Measurements from ENCODE around the gene IRX2. TPM values are rescaled to one million over a fixed set of nuclear protein-coding genes. Genes with fewer than 3 reads are reported as not detected.

IRX2 gene
- total RNA-seq, 2 donors from 2014 or later, result 0.28 to 0.54 TPM

GRCh38 chr5:2756211-2757152, 5.0 kb upstream of the IRX2 start:
- Histone ChIP-seq H3K4me3 (peak overlapping the region; percentile 65), H3K9me3 (no peaks in the 10 kb centered on the region), H3K27me3 (replicated peaks; ENCODE audit: insufficient read depth) (peaks cover 8% of the 10 kb centered on the region), H3K27ac (no peak overlapping the region), H3K36me3 (no peaks in the 10 kb centered on the region), H3K4me1 (ENCODE audit: control insufficient read depth in 1 of 2, low read depth in 2 of 2) (peaks cover 4 to 26% of the 10 kb centered on the region in 2 donors)
- no peak for DNase-seq (ENCODE audit: low spot score)
- TF ChIP-seq CTCF (IDR thresholded peaks at IDR 0.05), result no peak
- no peak for ATAC-seq (ENCODE audit: insufficient number of reproducible peaks, low FRiP score, low read depth)

GRCh38 chr5:2755681-2756171, 4.2 kb upstream of the IRX2 start:
- ATAC-seq (ENCODE audit: insufficient number of reproducible peaks, low FRiP score, low read depth) (no peak), DNase-seq (ENCODE audit: low spot score) (no peak)
- Histone ChIP-seq H3K9me3 (no peaks in the 10 kb centered on the region), H3K36me3 (no peaks in the 10 kb centered on the region), H3K27ac (no peak overlapping the region), H3K4me1 (ENCODE audit: control insufficient read depth in 1 of 2, low read depth in 2 of 2) (peaks cover 4 to 26% of the 10 kb centered on the region in 2 donors), H3K4me3 (peak overlapping the region; percentile 65), H3K27me3 (replicated peaks; ENCODE audit: insufficient read depth) (peaks cover 8% of the 10 kb centered on the region)
- TF ChIP-seq CTCF (IDR thresholded peaks at IDR 0.05), result no peak

GRCh38 chr5:2755076-2755680, 3.7 kb upstream of the IRX2 start:
- Histone ChIP-seq H3K4me3 (peak overlapping the region; percentile 65), H3K36me3 (no peaks in the 10 kb centered on the region), H3K9me3 (no peaks in the 10 kb centered on the region), H3K27me3 (replicated peaks; ENCODE audit: insufficient read depth) (peaks cover 13% of the 10 kb centered on the region), H3K27ac (no peak overlapping the region), H3K4me1 (ENCODE audit: control insufficient read depth in 1 of 2, low read depth in 2 of 2) (peaks cover 4 to 32% of the 10 kb centered on the region in 2 donors)
- no peak for TF ChIP-seq CTCF (IDR thresholded peaks at IDR 0.05)
- DNase-seq (ENCODE audit: low spot score) (no peak), ATAC-seq (ENCODE audit: insufficient number of reproducible peaks, low FRiP score, low read depth) (no peak)

DNA sequence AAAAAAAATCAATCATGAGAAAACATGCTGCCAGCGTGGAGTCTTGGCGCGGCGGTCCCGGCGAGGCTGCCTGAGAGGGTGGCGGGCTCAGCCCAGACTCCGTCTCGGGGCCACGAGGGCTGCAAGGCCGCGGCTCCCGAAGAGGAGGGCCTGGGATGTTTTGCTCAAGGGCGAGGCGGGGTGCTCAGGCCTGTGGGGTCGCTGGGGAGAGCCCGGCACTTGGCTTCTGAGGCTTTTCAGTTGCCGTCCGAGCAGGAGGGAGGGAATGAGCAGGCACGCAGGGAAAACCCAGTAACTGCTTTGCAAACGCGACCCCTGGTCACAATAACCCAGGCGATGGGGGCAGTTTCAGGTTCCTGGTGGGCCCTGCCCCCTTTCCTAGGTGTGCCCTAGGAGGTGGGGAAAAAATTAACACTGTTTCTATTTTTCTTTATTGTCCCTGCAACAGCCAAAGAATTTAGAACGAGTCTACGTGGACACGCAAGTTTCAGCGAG, 3.2 kb upstream of the IRX2 start:
- H3K4me1 ChIP-seq (ENCODE audit: control insufficient read depth in 1 of 2, low read depth in 2 of 2), result peaks cover 4 to 35% of the 10 kb centered on the region in 2 donors
- H3K4me3 ChIP-seq, result peak overlapping the region; percentile 65
- no peak for DNase-seq (ENCODE audit: low spot score)
- no peak overlapping the region for H3K27ac ChIP-seq
- H3K27me3 ChIP-seq (replicated peaks; ENCODE audit: insufficient read depth), result peaks cover 19% of the 10 kb centered on the region
- ATAC-seq (ENCODE audit: insufficient number of reproducible peaks, low FRiP score, low read depth), result no peak
- no peaks in the 10 kb centered on the region for H3K9me3 ChIP-seq
- H3K36me3 ChIP-seq, result no peaks in the 10 kb centered on the region
- TF ChIP-seq CTCF (IDR thresholded peaks at IDR 0.05), result no peak

Data from thoracic aorta (tissue), 2 donors.